ENCODE results near the gene PXK.

The PXK gene

GRCh38 chr3:58466899-58467563 lies 134.3 kb downstream of the PXK start:
- DNase-seq (ENCODE audit: low spot score), result no peak

GRCh38 chr3:58469096-58469495 lies 136.4 kb downstream of the PXK start:
- DNase-seq (ENCODE audit: low spot score), result no peak

- DNase-seq (ENCODE audit: low spot score), result no peak
These were observed 137.8 kb downstream of the PXK start for GRCh38 chr3:58470363-58471024.

GRCh38 chr3:58471025-58471887 lies 138.6 kb downstream of the PXK start:
- no peak for DNase-seq (ENCODE audit: low spot score)

- DNase-seq (ENCODE audit: low spot score), result no peak
These were observed 140.6 kb downstream of the PXK start for GRCh38 chr3:58473275-58473674.

GRCh38 chr3:58474348-58474911 lies 141.7 kb downstream of the PXK start:
- DNase-seq (ENCODE audit: low spot score), result no peak

- DNase-seq (ENCODE audit: low spot score), result no peak
These were observed 142.4 kb downstream of the PXK start for GRCh38 chr3:58474967-58475578.
